Measurements from ENCODE around the gene RABGAP1L. TPM values are rescaled to one million over a fixed set of nuclear protein-coding genes. Genes with fewer than 3 reads are reported as not detected.

RABGAP1L gene
- total RNA-seq, 1 donor from 2014 or later = 46.0 TPM

DNA sequence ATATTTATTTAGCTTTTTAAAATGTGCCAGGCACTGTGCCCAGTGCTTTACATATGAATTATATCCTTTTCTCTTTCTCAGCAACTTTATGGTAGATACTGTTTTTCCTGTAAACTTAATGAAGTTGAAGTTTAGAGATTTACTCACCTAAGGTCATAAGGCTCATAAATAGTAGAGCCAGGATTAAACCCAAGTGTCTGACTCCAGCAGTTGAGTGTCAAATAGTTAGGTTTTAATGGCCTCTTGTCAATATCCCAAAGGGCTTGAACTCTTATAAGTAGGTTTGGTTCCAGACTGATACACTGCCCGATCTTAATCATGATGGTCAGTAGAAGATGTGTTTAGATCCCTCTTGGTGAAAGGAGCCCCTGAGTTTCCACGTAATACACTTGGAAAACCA, 37.8 kb downstream of the RABGAP1L start:
- H3K27me3 ChIP-seq = no peaks in the 10 kb centered on the region
- no peak overlapping the region for H3K27ac ChIP-seq
- Mint-ChIP-seq H3K27me3 (ENCODE audit: insufficient read depth, low read depth) (no peaks in the 10 kb centered on the region), H3K4me3 (no peak overlapping the region), H3K9me3 (peaks cover 1% of the 10 kb centered on the region), H3K27ac (no peak overlapping the region), H3K36me3 (peaks cover 2% of the 10 kb centered on the region), H3K4me1 (no peaks in the 10 kb centered on the region)
- H3K9ac ChIP-seq = no peak overlapping the region
- TF ChIP-seq EZH2phosphoT487 (IDR thresholded peaks at IDR 0.05) (no peak), EZH2 (IDR thresholded peaks at IDR 0.05) (no peak)
- TF ChIP-seq, protein P1, sequence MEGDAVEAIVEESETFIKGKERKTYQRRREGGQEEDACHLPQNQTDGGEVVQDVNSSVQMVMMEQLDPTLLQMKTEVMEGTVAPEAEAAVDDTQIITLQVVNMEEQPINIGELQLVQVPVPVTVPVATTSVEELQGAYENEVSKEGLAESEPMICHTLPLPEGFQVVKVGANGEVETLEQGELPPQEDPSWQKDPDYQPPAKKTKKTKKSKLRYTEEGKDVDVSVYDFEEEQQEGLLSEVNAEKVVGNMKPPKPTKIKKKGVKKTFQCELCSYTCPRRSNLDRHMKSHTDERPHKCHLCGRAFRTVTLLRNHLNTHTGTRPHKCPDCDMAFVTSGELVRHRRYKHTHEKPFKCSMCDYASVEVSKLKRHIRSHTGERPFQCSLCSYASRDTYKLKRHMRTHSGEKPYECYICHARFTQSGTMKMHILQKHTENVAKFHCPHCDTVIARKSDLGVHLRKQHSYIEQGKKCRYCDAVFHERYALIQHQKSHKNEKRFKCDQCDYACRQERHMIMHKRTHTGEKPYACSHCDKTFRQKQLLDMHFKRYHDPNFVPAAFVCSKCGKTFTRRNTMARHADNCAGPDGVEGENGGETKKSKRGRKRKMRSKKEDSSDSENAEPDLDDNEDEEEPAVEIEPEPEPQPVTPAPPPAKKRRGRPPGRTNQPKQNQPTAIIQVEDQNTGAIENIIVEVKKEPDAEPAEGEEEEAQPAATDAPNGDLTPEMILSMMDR (IDR thresholded peaks at IDR 0.05) = no peak
- H3K4me3 ChIP-seq = no peak overlapping the region
- no peak overlapping the region for H3K4me2 ChIP-seq
- no peaks in the 10 kb centered on the region for H4K20me1 ChIP-seq (ENCODE audit: low read depth)
- no peaks in the 10 kb centered on the region for H3F3A ChIP-seq (ENCODE audit: low read depth)
- H3K36me3 ChIP-seq = no peaks in the 10 kb centered on the region
- H3K79me2 ChIP-seq (ENCODE audit: low read depth) = no peaks in the 10 kb centered on the region
- no peak for DNase-seq (ENCODE audit: low spot score)
- no peaks in the 10 kb centered on the region for H3K4me1 ChIP-seq
- no peaks in the 10 kb centered on the region for H3K9me3 ChIP-seq (ENCODE audit: low read depth)
- H2AFZ ChIP-seq (replicated peaks) = no peak overlapping the region

- Mint-ChIP-seq H3K36me3 (peaks cover 2% of the 10 kb centered on the region), H3K4me1 (no peaks in the 10 kb centered on the region), H3K27ac (no peak overlapping the region), H3K4me3 (no peak overlapping the region), H3K27me3 (ENCODE audit: insufficient read depth, low read depth) (no peaks in the 10 kb centered on the region), H3K9me3 (peaks cover 1% of the 10 kb centered on the region)
- H3K27ac ChIP-seq = no peak overlapping the region
- no peaks in the 10 kb centered on the region for H3K27me3 ChIP-seq
- H3K9me3 ChIP-seq (ENCODE audit: low read depth) = no peaks in the 10 kb centered on the region
- H3K4me3 ChIP-seq = no peak overlapping the region
- DNase-seq (ENCODE audit: low spot score) = no peak
- no peaks in the 10 kb centered on the region for H3K36me3 ChIP-seq
- H3K9ac ChIP-seq = no peak overlapping the region
- H2AFZ ChIP-seq (replicated peaks) = no peak overlapping the region
- no peaks in the 10 kb centered on the region for H3F3A ChIP-seq (ENCODE audit: low read depth)
- H4K20me1 ChIP-seq (ENCODE audit: low read depth) = no peaks in the 10 kb centered on the region
- H3K79me2 ChIP-seq (ENCODE audit: low read depth) = no peaks in the 10 kb centered on the region
- H3K4me2 ChIP-seq = no peak overlapping the region
- TF ChIP-seq EZH2phosphoT487 (IDR thresholded peaks at IDR 0.05) (no peak), EZH2 (IDR thresholded peaks at IDR 0.05) (no peak)
- TF ChIP-seq, protein P1 (IDR thresholded peaks at IDR 0.05) = no peak
- no peaks in the 10 kb centered on the region for H3K4me1 ChIP-seq
These were observed 38.2 kb downstream of the RABGAP1L start for GRCh38 chr1:174197547-174197946.

DNA sequence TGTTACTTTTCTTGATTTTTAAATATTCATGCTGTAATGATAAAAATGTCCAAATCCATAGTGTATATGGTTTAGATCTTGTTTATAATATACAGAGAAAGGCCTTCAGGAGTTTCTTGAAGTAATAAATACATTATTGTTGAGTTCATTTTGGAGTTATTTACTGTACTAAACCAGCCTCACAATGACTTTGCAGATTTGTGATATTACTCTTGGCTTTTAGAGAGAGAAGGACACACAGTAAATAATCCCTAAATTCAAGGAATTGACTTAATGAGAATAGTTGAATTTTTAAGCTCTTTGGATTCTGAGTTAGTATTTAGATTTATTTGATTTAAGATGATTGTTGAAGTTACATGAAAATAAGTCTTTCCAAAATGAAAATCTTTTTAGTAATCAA, 38.9 kb downstream of the RABGAP1L start:
- Histone ChIP-seq H3K9ac (no peak overlapping the region), H3F3A (ENCODE audit: low read depth) (no peaks in the 10 kb centered on the region), H2AFZ (replicated peaks) (no peak overlapping the region), H3K4me2 (no peak overlapping the region), H4K20me1 (ENCODE audit: low read depth) (no peaks in the 10 kb centered on the region), H3K27me3 (no peaks in the 10 kb centered on the region), H3K4me1 (no peaks in the 10 kb centered on the region), H3K79me2 (ENCODE audit: low read depth) (no peaks in the 10 kb centered on the region), H3K9me3 (ENCODE audit: low read depth) (no peaks in the 10 kb centered on the region), H3K27ac (no peak overlapping the region), H3K4me3 (no peak overlapping the region), H3K36me3 (no peaks in the 10 kb centered on the region)
- Mint-ChIP-seq H3K27ac (no peak overlapping the region), H3K27me3 (ENCODE audit: insufficient read depth, low read depth) (no peaks in the 10 kb centered on the region), H3K36me3 (peaks cover 5% of the 10 kb centered on the region), H3K4me1 (no peaks in the 10 kb centered on the region), H3K9me3 (peaks cover 6% of the 10 kb centered on the region), H3K4me3 (no peak overlapping the region)
- no peak for TF ChIP-seq EZH2 (IDR thresholded peaks at IDR 0.05)
- TF ChIP-seq EZH2phosphoT487 (IDR thresholded peaks at IDR 0.05) = no peak
- TF ChIP-seq, protein P1 (IDR thresholded peaks at IDR 0.05) = no peak
- no peak for DNase-seq (ENCODE audit: low spot score)
